ENCODE results near the gene KIF1A.
"Not testable (repeated sequence)": the region's sequence is repeated elsewhere in the genome, so short reads cannot be mapped to it uniquely, and the experiment has no call there.

KIF1A gene

DNA sequence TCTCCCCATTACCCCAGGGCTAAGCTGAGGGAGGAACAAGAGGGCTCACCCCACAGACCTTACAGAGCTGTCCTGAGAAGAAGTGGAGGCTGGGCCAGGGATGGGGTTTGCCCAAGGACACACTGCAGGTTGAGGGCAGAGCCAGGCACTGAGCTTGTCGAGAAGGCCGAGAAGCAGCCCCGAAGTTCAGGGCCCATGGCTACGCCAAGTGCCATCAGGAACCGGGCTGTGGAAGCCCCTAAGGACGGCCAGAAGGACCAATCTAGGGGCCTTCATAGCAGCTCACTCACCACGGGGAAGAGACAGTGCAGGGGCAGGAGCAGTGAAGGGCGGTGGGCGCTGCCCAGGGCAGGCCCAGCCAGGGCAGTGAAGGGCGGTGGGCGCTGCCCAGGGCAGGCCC, 30.0 kb upstream of the KIF1A start:
- TF ChIP-seq SPI1 (IDR thresholded peaks at IDR 0.05; ENCODE audit: borderline replicate concordance, low read depth), result no peak
- no peak for DNase-seq (ENCODE audit: low read depth in 1 of 2, low spot score in 1 of 2)
- H3K27ac ChIP-seq (replicated peaks), result no peak overlapping the region
- H3K27me3 ChIP-seq (ENCODE audit: insufficient read depth, poor library complexity, severe bottlenecking), result no peaks in the 10 kb centered on the region
- no peak overlapping the region for H3K4me3 ChIP-seq (replicated peaks; ENCODE audit: insufficient read depth, low read length)

DNA sequence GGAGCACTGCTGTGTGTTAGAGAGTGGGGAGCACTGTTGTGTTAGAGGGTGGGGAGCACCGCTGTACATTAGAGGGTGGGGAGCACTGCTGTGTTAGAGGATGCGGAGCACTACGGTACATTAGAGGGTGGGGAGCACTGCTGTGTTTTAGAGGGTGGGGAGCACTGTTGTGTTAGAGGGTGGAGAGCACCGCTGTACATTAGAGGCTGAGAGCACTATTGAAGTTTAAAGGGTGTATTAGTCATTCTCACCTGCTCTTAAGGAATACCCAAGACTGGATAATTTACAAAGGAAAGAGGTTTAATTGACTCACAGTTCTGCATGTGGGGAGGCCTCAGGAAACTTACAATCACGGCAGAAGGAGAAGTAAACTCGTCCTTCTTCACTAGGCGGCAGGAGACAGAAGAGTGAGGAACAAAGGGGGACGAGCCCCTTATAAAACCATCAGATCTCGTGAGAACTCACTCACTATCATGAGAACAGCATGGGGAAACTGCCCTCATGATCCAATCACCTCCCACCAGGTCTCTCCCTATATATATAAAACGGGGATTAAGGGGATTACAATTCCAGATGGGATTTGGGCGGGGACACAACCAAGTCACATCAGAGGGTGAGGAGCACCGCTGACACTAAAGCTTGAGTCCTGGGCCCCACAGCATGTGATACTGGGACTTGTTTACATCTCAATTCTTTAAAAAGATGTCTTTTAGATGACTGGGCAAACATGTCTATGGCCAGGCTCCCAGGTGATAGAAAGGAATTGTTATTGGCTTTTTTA, 29.1 kb upstream of the KIF1A start:
- DNase-seq (ENCODE audit: low read depth in 1 of 2, low spot score in 1 of 2), result no peak
- H3K27me3 ChIP-seq (ENCODE audit: insufficient read depth, poor library complexity, severe bottlenecking), result no peaks in the 10 kb centered on the region
- H3K27ac ChIP-seq (replicated peaks), result no peak overlapping the region
- H3K4me3 ChIP-seq (replicated peaks; ENCODE audit: insufficient read depth, low read length), result no peak overlapping the region
- TF ChIP-seq, protein P1, sequence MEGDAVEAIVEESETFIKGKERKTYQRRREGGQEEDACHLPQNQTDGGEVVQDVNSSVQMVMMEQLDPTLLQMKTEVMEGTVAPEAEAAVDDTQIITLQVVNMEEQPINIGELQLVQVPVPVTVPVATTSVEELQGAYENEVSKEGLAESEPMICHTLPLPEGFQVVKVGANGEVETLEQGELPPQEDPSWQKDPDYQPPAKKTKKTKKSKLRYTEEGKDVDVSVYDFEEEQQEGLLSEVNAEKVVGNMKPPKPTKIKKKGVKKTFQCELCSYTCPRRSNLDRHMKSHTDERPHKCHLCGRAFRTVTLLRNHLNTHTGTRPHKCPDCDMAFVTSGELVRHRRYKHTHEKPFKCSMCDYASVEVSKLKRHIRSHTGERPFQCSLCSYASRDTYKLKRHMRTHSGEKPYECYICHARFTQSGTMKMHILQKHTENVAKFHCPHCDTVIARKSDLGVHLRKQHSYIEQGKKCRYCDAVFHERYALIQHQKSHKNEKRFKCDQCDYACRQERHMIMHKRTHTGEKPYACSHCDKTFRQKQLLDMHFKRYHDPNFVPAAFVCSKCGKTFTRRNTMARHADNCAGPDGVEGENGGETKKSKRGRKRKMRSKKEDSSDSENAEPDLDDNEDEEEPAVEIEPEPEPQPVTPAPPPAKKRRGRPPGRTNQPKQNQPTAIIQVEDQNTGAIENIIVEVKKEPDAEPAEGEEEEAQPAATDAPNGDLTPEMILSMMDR (IDR thresholded peaks at IDR 0.05; ENCODE audit: insufficient read depth, low read length), result no peak
- TF ChIP-seq, protein P2, sequence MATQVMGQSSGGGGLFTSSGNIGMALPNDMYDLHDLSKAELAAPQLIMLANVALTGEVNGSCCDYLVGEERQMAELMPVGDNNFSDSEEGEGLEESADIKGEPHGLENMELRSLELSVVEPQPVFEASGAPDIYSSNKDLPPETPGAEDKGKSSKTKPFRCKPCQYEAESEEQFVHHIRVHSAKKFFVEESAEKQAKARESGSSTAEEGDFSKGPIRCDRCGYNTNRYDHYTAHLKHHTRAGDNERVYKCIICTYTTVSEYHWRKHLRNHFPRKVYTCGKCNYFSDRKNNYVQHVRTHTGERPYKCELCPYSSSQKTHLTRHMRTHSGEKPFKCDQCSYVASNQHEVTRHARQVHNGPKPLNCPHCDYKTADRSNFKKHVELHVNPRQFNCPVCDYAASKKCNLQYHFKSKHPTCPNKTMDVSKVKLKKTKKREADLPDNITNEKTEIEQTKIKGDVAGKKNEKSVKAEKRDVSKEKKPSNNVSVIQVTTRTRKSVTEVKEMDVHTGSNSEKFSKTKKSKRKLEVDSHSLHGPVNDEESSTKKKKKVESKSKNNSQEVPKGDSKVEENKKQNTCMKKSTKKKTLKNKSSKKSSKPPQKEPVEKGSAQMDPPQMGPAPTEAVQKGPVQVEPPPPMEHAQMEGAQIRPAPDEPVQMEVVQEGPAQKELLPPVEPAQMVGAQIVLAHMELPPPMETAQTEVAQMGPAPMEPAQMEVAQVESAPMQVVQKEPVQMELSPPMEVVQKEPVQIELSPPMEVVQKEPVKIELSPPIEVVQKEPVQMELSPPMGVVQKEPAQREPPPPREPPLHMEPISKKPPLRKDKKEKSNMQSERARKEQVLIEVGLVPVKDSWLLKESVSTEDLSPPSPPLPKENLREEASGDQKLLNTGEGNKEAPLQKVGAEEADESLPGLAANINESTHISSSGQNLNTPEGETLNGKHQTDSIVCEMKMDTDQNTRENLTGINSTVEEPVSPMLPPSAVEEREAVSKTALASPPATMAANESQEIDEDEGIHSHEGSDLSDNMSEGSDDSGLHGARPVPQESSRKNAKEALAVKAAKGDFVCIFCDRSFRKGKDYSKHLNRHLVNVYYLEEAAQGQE (IDR thresholded peaks at IDR 0.05; ENCODE audit: insufficient replicate concordance, low read depth), result no peak
- TF ChIP-seq POLR2AphosphoS5 (IDR thresholded peaks at IDR 0.05; ENCODE audit: low read depth), result no peak
- TF ChIP-seq GABPA (IDR thresholded peaks at IDR 0.05; ENCODE audit: low read depth), result no peak
- no peak for TF ChIP-seq SPI1 (IDR thresholded peaks at IDR 0.05; ENCODE audit: borderline replicate concordance, low read depth)

DNA sequence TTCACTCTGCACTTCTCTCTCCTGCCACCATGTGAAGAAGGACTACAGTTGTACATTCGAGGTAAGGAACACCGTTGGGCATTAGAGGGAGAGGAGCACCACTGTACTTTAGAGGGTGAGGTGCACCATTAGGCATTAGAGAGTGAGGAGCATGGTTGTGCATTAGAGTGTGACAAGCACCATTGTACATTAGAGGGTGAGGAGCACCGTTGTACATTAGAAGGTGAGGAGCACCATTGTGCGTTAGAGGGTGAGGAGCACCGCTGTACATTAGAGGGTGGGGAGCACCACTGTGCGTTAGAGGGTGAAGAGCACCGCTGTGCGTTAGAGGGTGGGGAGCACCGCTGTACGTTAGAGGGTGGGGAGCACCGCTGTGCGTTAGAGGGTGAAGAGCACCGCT, 27.8 kb upstream of the KIF1A start:
- DNase-seq (ENCODE audit: low read depth in 1 of 2, low spot score in 1 of 2), result no peak
- H3K4me3 ChIP-seq (replicated peaks; ENCODE audit: insufficient read depth, low read length), result no peak overlapping the region
- H3K27me3 ChIP-seq (ENCODE audit: insufficient read depth, poor library complexity, severe bottlenecking), result no peaks in the 10 kb centered on the region
- H3K27ac ChIP-seq (replicated peaks), result no peak overlapping the region
- no peak for TF ChIP-seq POLR2AphosphoS5 (IDR thresholded peaks at IDR 0.05; ENCODE audit: low read depth)
- no peak for TF ChIP-seq SPI1 (IDR thresholded peaks at IDR 0.05; ENCODE audit: borderline replicate concordance, low read depth)
- TF ChIP-seq, protein P2 (IDR thresholded peaks at IDR 0.05; ENCODE audit: insufficient replicate concordance, low read depth), result no peak
- TF ChIP-seq, protein P1 (IDR thresholded peaks at IDR 0.05; ENCODE audit: insufficient read depth, low read length), result no peak
- no peak for TF ChIP-seq GABPA (IDR thresholded peaks at IDR 0.05; ENCODE audit: low read depth)

DNA sequence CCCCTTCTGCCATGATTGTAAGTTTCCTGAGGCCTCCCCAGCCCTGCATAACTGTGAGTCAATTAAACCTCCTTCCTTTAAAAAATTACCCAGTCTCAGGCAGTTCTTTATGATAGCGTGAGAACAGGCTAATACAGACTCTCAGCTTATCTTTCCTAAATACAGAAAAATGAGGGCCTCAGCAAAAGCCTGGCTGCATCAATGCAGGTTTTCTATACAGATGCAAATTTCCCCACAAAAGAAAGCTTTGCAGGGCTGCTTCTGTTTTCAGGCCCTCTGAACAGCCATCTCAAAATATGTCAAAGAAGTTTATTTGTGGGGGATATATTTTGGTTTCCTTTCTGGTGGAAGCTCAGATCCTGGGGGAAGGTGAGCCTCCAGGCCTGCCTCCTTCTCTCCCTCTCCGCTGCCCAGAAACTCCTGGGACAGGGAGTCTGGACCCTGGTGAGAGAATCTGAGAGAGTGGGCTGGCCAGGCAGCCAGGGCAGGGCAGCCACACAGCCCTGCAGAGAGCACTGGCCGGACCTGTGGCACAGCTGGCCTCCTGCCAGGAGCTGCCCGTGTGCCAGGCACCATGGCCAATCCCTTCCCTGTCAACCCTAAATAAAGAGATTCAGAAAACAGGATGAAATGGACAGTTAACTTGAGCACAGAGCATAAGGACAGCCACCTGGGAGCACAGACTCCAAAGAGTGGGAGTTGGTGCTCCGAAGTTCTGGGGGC, 27.0 kb upstream of the KIF1A start:
- no peak for TF ChIP-seq SPI1 (IDR thresholded peaks at IDR 0.05; ENCODE audit: borderline replicate concordance, low read depth)
- Histone ChIP-seq H3K27ac (replicated peaks) (no peak overlapping the region), H3K27me3 (ENCODE audit: insufficient read depth, poor library complexity, severe bottlenecking) (no peaks in the 10 kb centered on the region), H3K4me3 (replicated peaks; ENCODE audit: insufficient read depth, low read length) (no peak overlapping the region)
- no peak for DNase-seq (ENCODE audit: low read depth in 1 of 2, low spot score in 1 of 2)

DNA sequence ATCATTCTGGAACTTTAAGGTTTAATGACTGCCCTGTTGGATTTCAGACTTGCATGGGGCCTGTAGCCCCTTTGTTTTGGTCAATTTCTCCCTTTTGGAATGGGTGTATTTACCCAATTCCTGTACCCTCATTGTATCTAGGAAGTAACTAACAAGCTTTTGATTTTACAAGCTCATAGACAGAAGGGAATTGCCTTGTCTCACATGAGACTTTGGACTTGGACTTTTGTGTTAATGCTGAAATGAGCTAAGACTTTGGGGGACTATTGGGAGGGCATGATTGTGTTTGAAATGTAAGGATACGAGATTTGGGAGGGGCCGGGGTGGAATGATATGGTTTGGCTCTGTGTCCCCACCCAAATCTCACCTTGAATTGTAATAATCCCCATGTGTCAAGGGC, 26.3 kb upstream of the KIF1A start:
- H3K4me3 ChIP-seq (replicated peaks; ENCODE audit: insufficient read depth, low read length); DNase-seq (ENCODE audit: low read depth in 1 of 2, low spot score in 1 of 2); H3K27ac ChIP-seq (replicated peaks); H3K27me3 ChIP-seq (ENCODE audit: insufficient read depth, poor library complexity, severe bottlenecking): not testable (repeated sequence)

All from HL-60 (cell line).